ENCODE results near the gene SEPTIN8. TPM values are rescaled to one million over a fixed set of nuclear protein-coding genes. Genes with fewer than 3 reads are reported as not detected.
"Not testable (repeated sequence)": the region's sequence is repeated elsewhere in the genome, so short reads cannot be mapped to it uniquely, and the experiment has no call there.

The SEPTIN8 gene
- total RNA-seq, 1 experiment from 2014 or later = 12.4 TPM

- no peak for DNase-seq
- no peaks in the 10 kb centered on the region for H3K36me3 ChIP-seq (replicated peaks; ENCODE audit: control insufficient read depth, insufficient read depth, low read length)
- peaks cover 43% of the 10 kb centered on the region for H3K27me3 ChIP-seq (ENCODE audit: control insufficient read depth, insufficient read depth, low read length)
- H3K4me3 ChIP-seq (ENCODE audit: insufficient read depth, low read depth, low read length) = no peak overlapping the region
These were observed 39.5 kb upstream of the SEPTIN8 start for GRCh38 chr5:132816554-132816953.

GRCh38 chr5:132816083-132816482, 39.0 kb upstream of the SEPTIN8 start:
- peaks cover 45% of the 10 kb centered on the region for H3K27me3 ChIP-seq (ENCODE audit: control insufficient read depth, insufficient read depth, low read length)

GRCh38 chr5:132815454-132815853, 38.4 kb upstream of the SEPTIN8 start:
- Histone ChIP-seq H3K27me3 (ENCODE audit: control insufficient read depth, insufficient read depth, low read length) (peaks cover 47% of the 10 kb centered on the region), H3K36me3 (replicated peaks; ENCODE audit: control insufficient read depth, insufficient read depth, low read length) (no peaks in the 10 kb centered on the region), H3K4me3 (ENCODE audit: insufficient read depth, low read depth, low read length) (no peak overlapping the region)

More at GRCh38 chr5:132816083-132816482, 39.0 kb upstream of the SEPTIN8 start:
- no peak for DNase-seq
- Histone ChIP-seq H3K36me3 (replicated peaks; ENCODE audit: control insufficient read depth, insufficient read depth, low read length) (no peaks in the 10 kb centered on the region), H3K4me3 (ENCODE audit: insufficient read depth, low read depth, low read length) (no peak overlapping the region)

GRCh38 chr5:132814503-132815294, 37.7 kb upstream of the SEPTIN8 start:
- DNase-seq = no peak
- Histone ChIP-seq H3K4me3 (ENCODE audit: insufficient read depth, low read depth, low read length) (peak overlapping the region; percentile 29), H3K36me3 (replicated peaks; ENCODE audit: control insufficient read depth, insufficient read depth, low read length) (no peaks in the 10 kb centered on the region), H3K27me3 (ENCODE audit: control insufficient read depth, insufficient read depth, low read length) (peaks cover 47% of the 10 kb centered on the region)

More at GRCh38 chr5:132815454-132815853, 38.4 kb upstream of the SEPTIN8 start:
- DNase-seq = no peak

GRCh38 chr5:132813599-132814502, 36.8 kb upstream of the SEPTIN8 start:
- H3K27me3 ChIP-seq (ENCODE audit: control insufficient read depth, insufficient read depth, low read length) = peaks cover 47% of the 10 kb centered on the region

GRCh38 chr5:132812781-132813598, 36.0 kb upstream of the SEPTIN8 start, which contains the start of gene SOWAHA:
Gene SOWAHA (plus strand): TSS chr5:132813302. CDS start chr5:132813622, 320 bp downstream.
- peaks cover 47% of the 10 kb centered on the region for H3K27me3 ChIP-seq (ENCODE audit: control insufficient read depth, insufficient read depth, low read length)
- H3K4me3 ChIP-seq (ENCODE audit: insufficient read depth, low read depth, low read length) = peak within 1 kb of the TSS; percentile 29
- no peaks in the 10 kb centered on the region for H3K36me3 ChIP-seq (replicated peaks; ENCODE audit: control insufficient read depth, insufficient read depth, low read length)
- peak; percentile 86 for DNase-seq

More at GRCh38 chr5:132813599-132814502, 36.8 kb upstream of the SEPTIN8 start:
- no peaks in the 10 kb centered on the region for H3K36me3 ChIP-seq (replicated peaks; ENCODE audit: control insufficient read depth, insufficient read depth, low read length)
- peak; percentile 90 for DNase-seq
- peak overlapping the region; percentile 29 for H3K4me3 ChIP-seq (ENCODE audit: insufficient read depth, low read depth, low read length)

- Histone ChIP-seq H3K27me3 (ENCODE audit: control insufficient read depth, insufficient read depth, low read length) (peaks cover 47% of the 10 kb centered on the region), H3K4me3 (ENCODE audit: insufficient read depth, low read depth, low read length) (no peak overlapping the region), H3K36me3 (replicated peaks; ENCODE audit: control insufficient read depth, insufficient read depth, low read length) (no peaks in the 10 kb centered on the region)
- DNase-seq = no peak
These were observed 35.2 kb upstream of the SEPTIN8 start for GRCh38 chr5:132812123-132812765.

- Histone ChIP-seq H3K36me3 (replicated peaks; ENCODE audit: control insufficient read depth, insufficient read depth, low read length) (no peaks in the 10 kb centered on the region), H3K4me3 (ENCODE audit: insufficient read depth, low read depth, low read length) (no peak overlapping the region), H3K27me3 (ENCODE audit: control insufficient read depth, insufficient read depth, low read length) (peaks cover 47% of the 10 kb centered on the region)
- DNase-seq = no peak
These were observed 33.6 kb upstream of the SEPTIN8 start for GRCh38 chr5:132810605-132811004.

- no peaks in the 10 kb centered on the region for H3K36me3 ChIP-seq (replicated peaks; ENCODE audit: control insufficient read depth, insufficient read depth, low read length)
- DNase-seq = no peak
- no peak overlapping the region for H3K4me3 ChIP-seq (ENCODE audit: insufficient read depth, low read depth, low read length)
- peaks cover 30% of the 10 kb centered on the region for H3K27me3 ChIP-seq (ENCODE audit: control insufficient read depth, insufficient read depth, low read length)
These were observed 31.8 kb upstream of the SEPTIN8 start for GRCh38 chr5:132808866-132809265.

- H3K27me3 ChIP-seq (ENCODE audit: control insufficient read depth, insufficient read depth, low read length) = peaks cover 26% of the 10 kb centered on the region
- no peaks in the 10 kb centered on the region for H3K36me3 ChIP-seq (replicated peaks; ENCODE audit: control insufficient read depth, insufficient read depth, low read length)
- DNase-seq = no peak
- no peak overlapping the region for H3K4me3 ChIP-seq (ENCODE audit: insufficient read depth, low read depth, low read length)
These were observed 31.4 kb upstream of the SEPTIN8 start for GRCh38 chr5:132808448-132808847.

GRCh38 chr5:132807163-132807838, 30.3 kb upstream of the SEPTIN8 start:
- peak; percentile 72 for DNase-seq
- H3K36me3 ChIP-seq (replicated peaks; ENCODE audit: control insufficient read depth, insufficient read depth, low read length) = no peaks in the 10 kb centered on the region
- H3K4me3 ChIP-seq (ENCODE audit: insufficient read depth, low read depth, low read length) = no peak overlapping the region

GRCh38 chr5:132806804-132807162, 29.7 kb upstream of the SEPTIN8 start:
- not testable (repeated sequence) for H3K36me3 ChIP-seq (replicated peaks; ENCODE audit: control insufficient read depth, insufficient read depth, low read length); H3K4me3 ChIP-seq (ENCODE audit: insufficient read depth, low read depth, low read length); DNase-seq; H3K27me3 ChIP-seq (ENCODE audit: control insufficient read depth, insufficient read depth, low read length)

More at GRCh38 chr5:132807163-132807838, 30.3 kb upstream of the SEPTIN8 start:
- H3K27me3 ChIP-seq (ENCODE audit: control insufficient read depth, insufficient read depth, low read length) = peaks cover 14% of the 10 kb centered on the region

GRCh38 chr5:132805872-132806271, 28.8 kb upstream of the SEPTIN8 start:
- DNase-seq; H3K27me3 ChIP-seq (ENCODE audit: control insufficient read depth, insufficient read depth, low read length); H3K4me3 ChIP-seq (ENCODE audit: insufficient read depth, low read depth, low read length); H3K36me3 ChIP-seq (replicated peaks; ENCODE audit: control insufficient read depth, insufficient read depth, low read length): not testable (repeated sequence)

All from H7 (cell line).